ENCODE data around the gene PPP2R3B. TPM values are rescaled to one million over a fixed set of nuclear protein-coding genes. Genes with fewer than 3 reads are reported as not detected.
A peak's percentile ranks its signal among the peaks of the same experiment; 100 is the strongest.
"Not testable (repeated sequence)": the region's sequence is repeated elsewhere in the genome, so short reads cannot be mapped to it uniquely, and the experiment has no call there.

The PPP2R3B gene
- total RNA-seq, 6 experiments from 2014 or later = 11.7 to 20.5 (median 13.9) TPM

DNA sequence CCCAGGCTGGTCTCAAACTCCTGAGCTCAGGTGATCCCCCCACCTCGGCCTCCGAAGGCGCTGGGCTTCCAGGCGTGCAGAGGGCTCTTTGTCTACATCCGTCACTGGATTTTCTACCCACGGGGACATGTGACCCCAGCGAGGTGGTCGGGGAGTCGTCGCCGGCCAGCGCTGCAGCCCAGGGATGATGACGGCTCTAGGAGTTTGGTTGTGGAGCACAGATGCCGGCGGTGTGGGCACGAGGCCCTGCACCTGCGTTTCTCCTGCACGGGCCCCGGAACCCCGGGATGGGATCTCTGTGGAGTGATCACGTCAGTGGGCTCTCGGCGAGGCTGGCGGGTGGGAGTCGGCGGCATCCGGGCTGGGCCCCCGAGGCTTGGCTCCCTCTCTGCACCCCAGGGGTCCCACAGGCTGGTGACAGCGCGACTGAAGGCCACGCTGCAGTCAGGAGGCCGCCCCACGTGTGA lies 59.0 kb downstream of the PPP2R3B start:
- H3K4me1 Mint-ChIP-seq (ENCODE audit: low read depth) = no peaks in the 10 kb centered on the region
- H3K27ac Mint-ChIP-seq = no peak overlapping the region
- H3K9me3 Mint-ChIP-seq = peaks cover 6% of the 10 kb centered on the region
- no peak for DNase-seq
- 0 out of 2 replicates have a peak, but pooled peaks cover 4% of the 10 kb centered on the region for H3K27me3 Mint-ChIP-seq (ENCODE audit: insufficient read depth)
- H3K36me3 Mint-ChIP-seq (ENCODE audit: low read depth) = peaks cover 5% of the 10 kb centered on the region
- H3K4me3 Mint-ChIP-seq = no peak overlapping the region
- TF ChIP-seq, protein P1, sequence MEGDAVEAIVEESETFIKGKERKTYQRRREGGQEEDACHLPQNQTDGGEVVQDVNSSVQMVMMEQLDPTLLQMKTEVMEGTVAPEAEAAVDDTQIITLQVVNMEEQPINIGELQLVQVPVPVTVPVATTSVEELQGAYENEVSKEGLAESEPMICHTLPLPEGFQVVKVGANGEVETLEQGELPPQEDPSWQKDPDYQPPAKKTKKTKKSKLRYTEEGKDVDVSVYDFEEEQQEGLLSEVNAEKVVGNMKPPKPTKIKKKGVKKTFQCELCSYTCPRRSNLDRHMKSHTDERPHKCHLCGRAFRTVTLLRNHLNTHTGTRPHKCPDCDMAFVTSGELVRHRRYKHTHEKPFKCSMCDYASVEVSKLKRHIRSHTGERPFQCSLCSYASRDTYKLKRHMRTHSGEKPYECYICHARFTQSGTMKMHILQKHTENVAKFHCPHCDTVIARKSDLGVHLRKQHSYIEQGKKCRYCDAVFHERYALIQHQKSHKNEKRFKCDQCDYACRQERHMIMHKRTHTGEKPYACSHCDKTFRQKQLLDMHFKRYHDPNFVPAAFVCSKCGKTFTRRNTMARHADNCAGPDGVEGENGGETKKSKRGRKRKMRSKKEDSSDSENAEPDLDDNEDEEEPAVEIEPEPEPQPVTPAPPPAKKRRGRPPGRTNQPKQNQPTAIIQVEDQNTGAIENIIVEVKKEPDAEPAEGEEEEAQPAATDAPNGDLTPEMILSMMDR (IDR thresholded peaks at IDR 0.05) = no peak

DNA sequence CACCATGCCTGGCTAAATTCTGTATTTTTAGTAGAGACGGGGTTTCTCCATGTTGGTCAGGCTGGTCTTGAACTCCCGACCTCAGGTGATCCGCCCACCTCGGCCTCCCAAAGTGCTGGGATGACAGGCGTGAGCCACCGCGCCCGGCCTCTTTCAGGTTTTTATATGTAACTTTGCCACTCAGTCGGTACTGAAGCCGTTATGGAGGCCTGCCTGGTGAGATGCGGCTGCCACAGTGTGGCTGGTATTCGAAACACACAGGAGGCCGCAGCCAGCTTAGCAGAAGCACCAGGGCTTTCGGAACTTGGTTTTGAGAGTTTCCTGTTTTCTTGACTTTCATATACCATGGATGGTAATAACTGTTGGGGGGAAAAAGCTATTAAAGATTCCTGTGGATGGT lies 62.0 kb downstream of the PPP2R3B start:
- H3K27me3 Mint-ChIP-seq (ENCODE audit: insufficient read depth); DNase-seq; H3K9me3 Mint-ChIP-seq; H3K4me1 Mint-ChIP-seq (ENCODE audit: low read depth); H3K36me3 Mint-ChIP-seq (ENCODE audit: low read depth); H3K27ac Mint-ChIP-seq; H3K4me3 Mint-ChIP-seq: not testable (repeated sequence)

DNA sequence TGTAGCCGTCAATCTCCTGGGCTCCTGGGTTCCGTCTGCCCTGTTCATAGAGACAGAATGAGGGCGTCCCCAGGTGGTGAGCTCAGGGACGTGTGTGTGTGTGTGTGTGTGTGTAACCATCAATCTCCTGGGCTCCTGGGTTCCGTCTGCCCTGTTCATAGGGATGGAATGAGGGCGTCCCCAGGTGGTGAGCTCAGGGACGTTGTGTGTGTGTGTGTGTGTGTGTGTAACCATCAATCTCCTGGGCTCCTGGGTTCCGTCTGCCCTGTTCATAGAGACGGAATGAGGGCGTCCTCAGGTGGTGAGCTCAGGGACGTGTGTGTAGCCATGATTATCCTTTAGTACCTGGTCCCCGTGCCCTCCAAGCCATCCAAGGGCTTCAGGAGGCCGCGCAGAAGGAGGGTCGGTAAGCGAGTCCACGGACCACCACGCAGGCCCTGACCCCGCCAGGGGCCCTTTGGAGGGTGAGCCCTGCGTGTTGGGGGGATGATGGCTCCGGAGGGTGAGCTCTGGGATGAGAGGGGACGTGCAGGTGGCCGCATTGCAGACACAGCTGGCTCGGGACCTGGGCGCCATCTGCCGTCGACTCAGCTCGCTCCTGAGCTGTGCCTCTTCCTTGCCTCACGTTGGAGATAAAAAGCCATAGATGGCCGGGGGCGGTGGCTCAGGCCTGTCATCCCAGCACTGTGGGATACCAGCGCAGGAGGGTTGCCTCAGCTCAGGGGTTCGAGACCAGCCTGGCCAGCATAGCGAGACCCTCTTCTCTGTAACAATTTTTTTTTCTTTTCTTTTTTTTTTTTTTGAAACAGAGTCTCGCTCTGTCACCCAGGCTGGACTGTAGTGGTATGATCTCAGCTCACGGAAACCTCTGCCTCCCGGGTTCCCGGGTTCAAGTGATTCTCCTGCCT lies 62.7 kb downstream of the PPP2R3B start:
- Mint-ChIP-seq H3K27ac (no peak overlapping the region), H3K36me3 (ENCODE audit: low read depth) (peaks cover 5% of the 10 kb centered on the region), H3K9me3 (peaks cover 6% of the 10 kb centered on the region), H3K4me3 (no peak overlapping the region), H3K4me1 (ENCODE audit: low read depth) (no peaks in the 10 kb centered on the region), H3K27me3 (ENCODE audit: insufficient read depth) (0 out of 2 replicates have a peak, but pooled peaks cover 2% of the 10 kb centered on the region)
- TF ChIP-seq, protein P1 (IDR thresholded peaks at IDR 0.05) = no peak
- DNase-seq = peak; percentile 44

DNA sequence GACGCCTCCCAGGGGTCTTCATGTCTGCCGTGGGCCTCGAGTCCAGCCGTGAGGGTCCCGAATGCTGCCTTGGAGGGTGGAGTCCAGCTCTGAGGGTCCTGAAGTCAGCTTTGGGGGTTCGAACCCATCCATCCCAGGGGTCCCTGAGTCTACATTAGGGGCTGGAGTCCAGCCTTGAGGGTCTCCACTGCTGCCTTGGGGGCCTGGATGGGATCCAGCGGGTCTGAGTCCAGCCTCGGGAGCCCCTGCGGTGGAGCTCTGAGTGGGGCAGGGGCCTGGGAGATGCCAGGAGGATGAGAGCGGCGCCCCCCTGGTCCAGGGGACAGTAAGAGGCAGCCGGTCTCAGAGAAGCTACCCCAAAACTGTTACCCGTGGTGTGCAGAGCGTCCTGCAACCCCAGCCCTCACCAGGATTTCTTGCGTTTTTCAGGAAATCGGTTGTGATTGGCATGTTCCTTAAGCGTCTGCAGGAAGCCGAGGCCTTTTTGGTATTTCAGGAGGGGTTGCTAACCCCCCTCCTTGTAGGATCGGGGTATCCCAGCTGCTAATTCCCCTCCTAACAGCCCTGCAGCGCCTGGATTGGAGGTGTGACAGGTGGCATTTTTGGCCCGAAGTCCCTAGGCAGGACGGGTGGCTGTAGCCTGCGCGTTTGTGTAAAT lies 66.5 kb downstream of the PPP2R3B start:
- peaks cover 12% of the 10 kb centered on the region for H3K9me3 Mint-ChIP-seq
- no peak for DNase-seq
- peak overlapping the region; percentile 69 for H3K27ac Mint-ChIP-seq

DNA sequence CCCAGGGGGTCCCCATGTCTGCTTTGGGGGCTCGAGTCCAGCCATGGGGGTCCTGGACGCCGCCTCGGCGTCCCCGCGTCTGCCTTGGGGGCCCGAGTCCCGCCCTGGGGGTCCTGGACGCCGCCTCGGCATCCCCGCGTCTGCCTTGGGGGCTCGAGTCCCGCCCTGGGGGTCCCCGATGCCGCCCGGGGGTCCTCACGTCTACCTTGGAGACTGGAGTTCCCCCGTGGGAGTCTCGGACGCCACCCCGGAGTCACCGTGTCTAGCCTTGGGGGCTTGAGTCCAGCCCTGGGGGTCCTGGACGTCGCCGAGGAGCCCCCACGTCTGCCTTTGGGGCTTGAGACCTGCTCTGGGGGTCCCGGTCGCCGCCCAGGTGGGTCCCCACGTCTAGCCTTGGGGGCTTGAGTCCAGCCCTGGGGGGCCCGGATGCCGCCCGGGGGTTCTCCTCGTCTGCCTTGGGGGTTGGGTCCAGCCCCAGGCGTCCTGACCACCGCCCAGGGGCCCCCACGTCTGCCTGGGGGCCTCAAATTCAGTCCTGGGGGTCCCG lies 67.1 kb downstream of the PPP2R3B start:
- peaks cover 12% of the 10 kb centered on the region for H3K9me3 Mint-ChIP-seq
- peaks cover 10% of the 10 kb centered on the region for H3K36me3 Mint-ChIP-seq (ENCODE audit: low read depth)
- H3K4me1 Mint-ChIP-seq (ENCODE audit: low read depth) = no peaks in the 10 kb centered on the region
- peak overlapping the region; percentile 69 for H3K27ac Mint-ChIP-seq
- H3K4me3 Mint-ChIP-seq = peak overlapping the region; percentile 88
- TF ChIP-seq, protein P1 (IDR thresholded peaks at IDR 0.05) = no peak
- H3K27me3 Mint-ChIP-seq (ENCODE audit: insufficient read depth) = peaks cover 7% of the 10 kb centered on the region
- no peak for DNase-seq

More for the DNA sequence above, 66.5 kb downstream of the PPP2R3B start:
- TF ChIP-seq, protein P1 (IDR thresholded peaks at IDR 0.05) = no peak
- Mint-ChIP-seq H3K4me3 (peak overlapping the region; percentile 88), H3K4me1 (ENCODE audit: low read depth) (no peaks in the 10 kb centered on the region), H3K27me3 (ENCODE audit: insufficient read depth) (peaks cover 7% of the 10 kb centered on the region), H3K36me3 (ENCODE audit: low read depth) (peaks cover 10% of the 10 kb centered on the region)
